Germinal center (tissue), 1 donor: ENCODE results near the gene CMTM5.
A peak's percentile ranks its signal among the peaks of the same experiment; 100 is the strongest.
"Not testable (repeated sequence)": the region's sequence is repeated elsewhere in the genome, so short reads cannot be mapped to it uniquely, and the experiment has no call there.

Experiments used
- DNase-seq: peaks from one replicate; pipeline ENCODE4 v3.0.0; 2012; ENCODE audit warnings: mixed read lengths, low spot score

CMTM5 gene

DNA sequence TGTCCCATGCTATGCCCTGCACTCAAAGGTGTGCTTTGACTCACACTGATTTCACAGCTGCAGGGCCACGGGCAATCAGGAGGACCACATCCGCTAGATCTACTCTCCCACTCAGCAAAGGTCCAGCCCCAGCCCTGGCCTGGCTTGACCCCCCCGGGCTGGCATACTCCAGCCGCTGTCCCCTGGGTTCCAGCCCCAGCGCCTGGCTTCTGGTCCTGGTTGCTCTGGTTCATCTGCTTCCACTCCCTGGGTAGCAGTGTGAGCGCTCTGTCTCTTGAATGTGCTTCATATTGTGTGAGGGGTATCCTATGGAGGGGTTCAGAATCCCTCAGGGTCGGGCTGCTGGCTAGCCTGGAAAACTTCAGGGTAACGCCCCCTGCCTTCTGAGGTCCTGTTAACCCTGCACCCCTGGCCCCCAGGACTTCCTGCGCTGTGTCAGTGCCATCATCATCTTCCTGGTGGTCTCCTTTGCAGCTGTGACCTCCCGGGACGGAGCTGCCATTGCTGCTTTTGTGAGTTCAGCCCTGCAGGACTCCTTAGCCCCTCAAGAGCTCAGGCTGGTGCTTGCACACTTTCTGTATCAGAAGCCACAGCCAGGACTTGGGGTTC, 1.9 kb downstream of the CMTM5 start:
- no peak for DNase-seq

GRCh38 chr14:23379366-23380196, 2.7 kb downstream of the CMTM5 start:
- DNase-seq: peak; percentile 77

DNA sequence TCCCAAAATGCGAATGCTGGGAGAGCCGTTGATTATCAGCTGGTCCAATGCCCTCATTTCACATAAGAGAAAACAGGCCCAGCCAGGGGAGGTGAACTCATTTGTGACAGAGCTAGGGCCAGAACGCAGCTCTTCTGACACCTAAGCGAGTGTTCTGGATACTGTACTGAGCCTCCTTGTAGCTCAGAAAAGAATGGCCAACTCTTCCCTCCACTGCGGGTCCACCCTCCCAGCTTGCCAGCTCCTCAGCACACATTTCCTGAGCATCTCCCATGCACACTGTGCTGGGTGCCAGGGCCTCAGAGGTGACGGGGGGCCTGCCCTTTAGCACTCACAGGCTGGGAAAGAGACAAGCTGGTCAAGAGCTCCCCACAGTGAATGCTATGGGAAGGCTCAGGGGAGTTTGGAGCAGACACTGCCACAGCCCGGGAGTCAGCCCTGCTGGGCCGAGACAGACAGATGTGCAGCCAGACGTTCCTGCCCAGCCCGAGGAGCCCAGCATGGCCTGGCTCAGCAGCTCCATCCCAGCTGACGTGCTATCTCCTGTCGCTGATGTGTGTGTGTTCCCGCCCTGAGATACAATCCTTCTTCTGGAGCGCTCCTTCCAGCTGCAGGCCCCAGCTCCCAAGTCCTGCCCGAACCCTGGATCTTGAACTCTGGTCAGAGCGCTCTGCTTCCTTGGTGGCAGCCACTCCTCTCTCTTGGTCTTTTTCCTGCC, 3.5 kb downstream of the CMTM5 start:
- DNase-seq: no peak

DNA sequence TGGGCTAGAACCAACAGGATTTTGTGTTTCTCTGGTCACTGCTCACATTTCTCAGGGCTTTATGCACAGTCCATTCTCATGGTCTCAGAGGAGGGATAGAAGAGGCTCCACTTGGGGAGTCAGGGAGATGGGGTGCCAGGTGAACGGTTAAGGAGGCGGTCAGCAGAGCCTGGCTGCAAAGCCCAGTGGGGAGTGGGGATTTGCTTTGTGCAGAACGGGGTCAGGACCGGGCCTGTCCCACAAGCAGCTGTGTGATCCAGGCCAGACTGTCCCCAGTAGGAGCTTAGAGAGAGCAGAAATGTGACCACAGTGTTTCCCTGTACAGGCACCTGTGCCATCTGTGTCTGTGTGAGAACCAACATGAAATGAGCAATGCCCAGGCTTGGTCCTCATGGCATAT, 4.1 kb downstream of the CMTM5 start:
- DNase-seq: no peak

DNA sequence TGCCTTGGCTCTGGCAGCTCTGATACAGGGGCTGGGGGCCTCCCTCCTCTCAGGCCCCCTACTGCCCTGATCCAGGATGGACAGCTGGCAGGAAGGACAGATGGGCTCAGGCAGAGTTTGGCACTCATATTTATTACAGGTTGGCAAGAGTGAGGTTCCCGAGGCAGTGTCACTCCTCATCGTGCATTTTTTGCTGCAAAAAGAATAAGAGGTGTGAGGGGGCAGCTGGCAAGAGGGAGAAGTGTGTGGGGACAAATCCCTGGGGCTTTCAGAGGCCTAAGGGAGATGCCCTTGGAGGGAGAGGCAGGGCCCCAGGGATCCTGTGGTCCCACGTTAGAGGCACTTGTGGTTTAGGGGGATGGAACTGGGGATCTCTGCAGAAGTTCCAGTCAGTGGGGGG, 5.0 kb downstream of the CMTM5 start:
- no peak for DNase-seq

DNA sequence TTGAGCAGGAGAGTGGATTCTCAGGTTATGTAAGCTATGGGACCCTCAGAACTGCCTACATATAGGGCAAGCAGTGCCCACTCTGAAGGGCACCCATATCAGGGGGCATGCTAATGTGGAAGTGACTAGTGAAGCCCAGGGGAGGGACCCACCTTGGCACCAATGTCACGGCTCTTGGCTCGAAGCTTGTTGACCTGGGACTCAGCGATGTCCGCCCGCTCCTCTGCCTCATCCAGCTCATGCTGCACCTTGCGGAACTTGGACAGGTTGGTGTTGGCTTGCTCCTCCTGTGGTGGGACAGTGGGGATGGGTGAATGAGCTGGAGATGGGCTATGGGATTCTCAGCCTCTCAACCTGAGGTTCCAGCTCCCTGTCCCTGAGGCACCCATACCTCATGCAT, 5.4 kb downstream of the CMTM5 start:
- no peak for DNase-seq

DNA sequence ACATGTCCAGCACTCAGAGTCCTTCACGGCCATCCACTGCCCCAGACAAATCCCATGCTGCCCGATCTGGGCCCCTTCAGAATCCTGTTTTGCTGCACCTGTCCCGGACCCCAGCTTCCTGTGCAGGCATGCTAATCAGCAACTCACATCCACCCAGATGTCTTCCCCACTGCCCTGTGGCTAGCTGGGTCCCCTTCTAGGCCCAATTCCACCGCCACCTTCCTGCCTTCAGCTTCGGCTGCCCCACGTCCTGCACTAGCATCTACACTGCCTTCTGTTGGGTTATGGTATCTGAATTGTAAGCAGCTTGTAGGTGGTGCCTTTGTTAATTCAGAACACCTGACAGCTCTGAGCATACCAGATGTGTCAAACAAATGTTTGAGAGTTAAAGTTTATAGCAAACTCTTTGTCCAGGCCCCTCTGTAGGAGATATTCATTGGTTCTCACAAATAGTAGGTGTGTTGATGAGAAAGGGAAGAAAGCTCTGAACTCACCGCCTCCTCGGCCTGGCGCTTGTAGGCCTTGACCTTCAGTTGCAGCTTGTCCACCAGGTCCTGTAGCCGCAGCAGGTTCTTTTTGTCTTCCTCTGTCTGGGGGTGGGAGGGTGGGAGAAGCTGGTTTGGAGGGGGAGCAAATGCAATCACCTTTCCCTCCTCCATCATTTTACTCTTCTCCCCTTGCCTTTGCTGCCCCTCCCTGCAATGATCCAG, 6.0 kb downstream of the CMTM5 start:
- no peak for DNase-seq

DNA sequence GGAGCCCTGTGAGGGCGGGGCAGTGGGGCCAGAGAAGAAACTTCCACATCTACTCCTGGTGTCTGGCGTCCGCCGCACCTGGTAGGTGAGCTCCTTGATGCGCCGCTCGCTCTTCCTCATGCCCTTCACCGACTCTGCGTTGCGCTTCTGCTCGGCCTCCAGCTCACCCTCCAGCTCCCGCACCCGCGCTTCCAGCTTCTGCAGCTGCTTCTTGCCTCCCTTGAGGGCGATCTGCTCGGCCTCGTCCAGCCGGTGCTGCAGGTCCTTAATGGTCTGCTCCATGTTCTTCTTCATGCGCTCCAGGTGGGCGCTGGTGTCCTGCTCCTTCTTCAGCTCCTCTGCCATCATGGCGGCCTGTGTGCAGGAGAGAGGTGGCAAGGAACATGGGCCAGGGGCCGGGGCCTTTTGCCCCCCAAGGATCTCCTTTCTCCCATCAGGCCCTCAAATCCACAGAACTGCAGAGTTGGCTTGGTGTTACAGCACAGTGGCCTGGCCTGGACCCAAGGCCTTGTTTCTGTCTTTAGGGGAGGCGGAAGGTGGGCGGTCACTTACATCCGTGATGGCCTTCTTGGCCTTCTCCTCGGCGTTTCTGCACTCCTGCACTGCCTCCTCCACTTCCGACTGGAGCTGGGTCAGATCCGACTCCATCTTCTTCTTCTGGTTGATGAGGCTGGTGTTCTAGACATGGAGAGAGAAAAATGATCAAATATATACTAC, 7.7 kb downstream of the CMTM5 start:
- no peak for DNase-seq

- DNase-seq: no peak
Observed at GRCh38 chr14:23385244-23385641, 8.4 kb downstream of the CMTM5 start.

GRCh38 chr14:23385642-23386265, 8.9 kb downstream of the CMTM5 start:
- no peak for DNase-seq

GRCh38 chr14:23386266-23386657, 9.4 kb downstream of the CMTM5 start:
- not testable (repeated sequence) for DNase-seq

- DNase-seq: no peak
Observed at GRCh38 chr14:23386999-23387398, 10.2 kb downstream of the CMTM5 start.

GRCh38 chr14:23387916-23388882, 11.4 kb downstream of the CMTM5 start:
- no peak for DNase-seq

DNA sequence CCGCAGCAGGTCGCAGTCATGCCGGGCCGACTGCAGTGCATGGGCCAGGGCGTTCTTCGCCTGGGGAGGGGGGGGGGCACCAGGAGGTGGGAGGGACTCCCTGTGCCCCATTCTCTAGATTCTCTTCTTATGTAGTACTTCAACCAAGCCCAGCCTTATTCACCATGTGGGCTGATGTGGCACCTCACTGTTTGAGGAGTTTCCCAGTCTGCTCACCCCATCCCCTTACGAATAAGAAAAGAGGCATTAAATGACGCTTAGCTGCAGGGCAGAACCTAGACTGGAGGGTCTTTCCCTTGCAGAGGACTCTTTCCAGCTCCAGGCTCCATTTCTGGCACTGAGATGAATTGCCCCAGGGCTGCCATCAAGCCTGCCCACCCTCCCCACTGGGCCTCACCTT, 12.2 kb downstream of the CMTM5 start:
- DNase-seq: no peak

GRCh38 chr14:23389396-23389795, 12.6 kb downstream of the CMTM5 start:
- DNase-seq: no peak

DNA sequence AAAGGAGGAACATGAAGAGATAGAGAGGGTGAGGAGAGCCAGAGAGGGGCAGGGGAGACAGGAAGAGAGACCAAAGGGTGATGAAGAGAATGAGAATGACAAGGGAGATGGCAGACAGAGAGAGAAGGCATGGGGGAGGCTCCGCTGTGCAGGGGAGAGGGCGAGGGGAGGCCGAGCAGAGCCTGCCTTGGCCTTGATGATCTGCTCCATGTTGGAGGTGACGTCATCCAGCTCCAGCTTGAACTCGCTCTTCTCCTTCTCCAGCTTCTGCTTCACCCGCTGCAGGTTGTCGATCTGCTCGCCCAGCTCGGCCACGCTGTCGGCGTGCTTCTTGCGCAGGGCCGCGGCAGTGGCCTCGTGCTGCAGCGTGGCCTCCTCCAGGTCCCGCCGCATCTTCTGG, 13.0 kb downstream of the CMTM5 start:
- DNase-seq: not testable (repeated sequence)

DNA sequence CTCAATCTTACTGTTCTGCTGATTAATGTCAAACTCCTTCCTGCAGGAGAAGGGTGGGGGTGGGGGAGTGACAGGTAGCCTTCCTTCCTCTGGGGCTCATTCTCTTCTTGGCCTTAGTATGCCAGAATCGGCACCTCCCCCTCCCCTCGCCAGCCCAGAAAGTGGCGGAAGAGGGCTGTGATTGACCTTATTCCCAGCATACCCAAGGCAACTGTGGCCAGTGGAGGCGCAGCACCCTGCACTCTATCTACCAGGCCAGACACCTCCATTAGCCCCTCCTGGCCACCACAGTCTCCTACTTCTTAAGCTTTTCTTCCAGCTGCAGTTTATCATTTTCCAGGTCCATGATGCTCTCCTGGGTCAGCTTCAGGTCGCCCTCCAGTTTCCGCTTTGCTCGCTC, 15.8 kb downstream of the CMTM5 start:
- no peak for DNase-seq

- DNase-seq: no peak
Observed at GRCh38 chr14:23396126-23396525, 19.3 kb downstream of the CMTM5 start.

DNA sequence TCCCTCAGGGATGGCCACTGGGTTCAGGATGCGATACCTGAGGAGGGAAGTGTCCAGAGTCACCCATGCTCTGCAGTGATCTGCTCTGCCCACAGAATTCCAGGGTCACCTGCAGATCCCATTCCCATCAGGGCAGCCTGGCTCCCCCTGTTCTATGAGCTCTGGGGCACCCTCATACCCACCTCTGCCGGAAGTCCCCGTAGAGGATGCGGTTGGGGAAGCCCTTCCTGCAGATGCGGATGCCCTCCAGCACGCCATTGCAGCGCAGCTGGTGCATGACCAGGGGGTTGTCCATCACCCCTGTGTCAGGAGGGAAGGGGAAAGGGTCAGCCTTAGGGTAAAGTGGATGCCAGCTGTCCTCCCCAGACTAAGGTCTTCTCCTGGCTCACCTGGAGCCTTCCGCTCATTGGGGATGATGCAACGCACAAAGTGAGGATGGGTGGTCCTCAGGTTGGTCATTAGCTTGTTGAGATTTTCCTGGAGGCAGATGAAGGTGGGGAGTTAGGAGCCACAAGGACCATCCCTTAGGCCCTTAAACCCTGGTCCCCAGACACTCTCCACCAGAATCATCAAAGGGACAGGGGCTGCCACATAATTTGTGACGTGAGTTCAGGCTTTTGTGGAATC, 20.0 kb downstream of the CMTM5 start:
- no peak for DNase-seq

DNA sequence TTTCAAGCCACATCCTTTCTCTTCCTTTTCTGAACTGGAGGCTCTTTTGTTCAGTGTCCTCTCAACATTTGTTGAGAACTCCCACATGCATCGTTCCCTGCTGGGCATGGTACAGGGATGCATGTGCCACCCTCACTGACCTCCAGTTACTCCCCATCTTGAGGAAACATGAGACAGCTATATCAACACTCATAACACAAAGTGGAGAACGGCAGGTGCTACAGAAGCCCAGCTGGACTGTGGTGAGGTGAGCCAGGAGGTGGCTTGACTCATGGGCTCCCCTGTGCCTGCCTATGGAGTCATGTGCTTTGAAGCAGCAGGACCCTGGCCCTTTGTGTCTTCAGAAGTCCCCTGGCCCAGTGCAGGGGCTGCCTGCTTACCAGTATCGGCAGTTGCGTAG, 21.5 kb downstream of the CMTM5 start:
- no peak for DNase-seq
